ENCODE results near the gene CMBL.
"Not testable (repeated sequence)": the region's sequence is repeated elsewhere in the genome, so short reads cannot be mapped to it uniquely, and the experiment has no call there.

Gene CMBL

GRCh38 chr5:10293907-10294662 lies 13.6 kb downstream of the CMBL start:
- in situ Hi-C loops (cut with HindIII; ENCODE audit: low pct_ligation_motif_present, low pct_unique_long_range_greater_than_20kb, low sequenced_read_pairs) = no loop called here

GRCh38 chr5:10291692-10292339 lies 15.9 kb downstream of the CMBL start:
- in situ Hi-C loops (cut with HindIII; ENCODE audit: low pct_ligation_motif_present, low pct_unique_long_range_greater_than_20kb, low sequenced_read_pairs) = no loop called here
- DNase-seq = no peak

More at GRCh38 chr5:10293907-10294662, 13.6 kb downstream of the CMBL start:
- DNase-seq = no peak

- in situ Hi-C loops (cut with HindIII; ENCODE audit: low pct_ligation_motif_present, low pct_unique_long_range_greater_than_20kb, low sequenced_read_pairs) = no loop called here
- DNase-seq = no peak
Observed at GRCh38 chr5:10290438-10290837, 17.3 kb downstream of the CMBL start.

- in situ Hi-C loops (cut with HindIII; ENCODE audit: low pct_ligation_motif_present, low pct_unique_long_range_greater_than_20kb, low sequenced_read_pairs) = no loop called here
- DNase-seq = no peak
Observed at GRCh38 chr5:10289991-10290390, 17.7 kb downstream of the CMBL start.

GRCh38 chr5:10289353-10289752 lies 18.3 kb downstream of the CMBL start:
- DNase-seq = no peak
- in situ Hi-C loops (cut with HindIII; ENCODE audit: low pct_ligation_motif_present, low pct_unique_long_range_greater_than_20kb, low sequenced_read_pairs) = no loop called here

GRCh38 chr5:10288592-10289219 lies 19.0 kb downstream of the CMBL start:
- DNase-seq = peak; percentile 68
- in situ Hi-C loops (cut with HindIII; ENCODE audit: low pct_ligation_motif_present, low pct_unique_long_range_greater_than_20kb, low sequenced_read_pairs) = no loop called here

- in situ Hi-C loops (cut with HindIII; ENCODE audit: low pct_ligation_motif_present, low pct_unique_long_range_greater_than_20kb, low sequenced_read_pairs) = no loop called here
Observed at GRCh38 chr5:10286862-10287227, 20.9 kb downstream of the CMBL start.

GRCh38 chr5:10286162-10286861 lies 21.4 kb downstream of the CMBL start:
- no peak for DNase-seq
- in situ Hi-C loops (cut with HindIII; ENCODE audit: low pct_ligation_motif_present, low pct_unique_long_range_greater_than_20kb, low sequenced_read_pairs) = no loop called here

More at GRCh38 chr5:10286862-10287227, 20.9 kb downstream of the CMBL start:
- DNase-seq = no peak

GRCh38 chr5:10285362-10285761 lies 22.3 kb downstream of the CMBL start:
- in situ Hi-C loops (cut with HindIII; ENCODE audit: low pct_ligation_motif_present, low pct_unique_long_range_greater_than_20kb, low sequenced_read_pairs) = not testable (repeated sequence)

GRCh38 chr5:10283927-10284635 lies 23.6 kb downstream of the CMBL start:
- in situ Hi-C loops (cut with HindIII; ENCODE audit: low pct_ligation_motif_present, low pct_unique_long_range_greater_than_20kb, low sequenced_read_pairs) = no loop called here
- DNase-seq = peak; percentile 64

More at GRCh38 chr5:10285362-10285761, 22.3 kb downstream of the CMBL start:
- DNase-seq = not testable (repeated sequence)

- in situ Hi-C loops (cut with HindIII; ENCODE audit: low pct_ligation_motif_present, low pct_unique_long_range_greater_than_20kb, low sequenced_read_pairs) = no loop called here
- DNase-seq = no peak
Observed at GRCh38 chr5:10279925-10280720, 27.6 kb downstream of the CMBL start.

GRCh38 chr5:10279328-10279727 lies 28.4 kb downstream of the CMBL start:
- no peak for DNase-seq
- in situ Hi-C loops (cut with HindIII; ENCODE audit: low pct_ligation_motif_present, low pct_unique_long_range_greater_than_20kb, low sequenced_read_pairs) = no loop called here

- in situ Hi-C loops (cut with HindIII; ENCODE audit: low pct_ligation_motif_present, low pct_unique_long_range_greater_than_20kb, low sequenced_read_pairs) = no loop called here
- no peak for DNase-seq
Observed at GRCh38 chr5:10278658-10279279, 28.9 kb downstream of the CMBL start.

GRCh38 chr5:10277773-10278630 lies 29.7 kb downstream of the CMBL start:
- DNase-seq = no peak
- in situ Hi-C loops (cut with HindIII; ENCODE audit: low pct_ligation_motif_present, low pct_unique_long_range_greater_than_20kb, low sequenced_read_pairs) = no loop called here

- no peak for DNase-seq
- in situ Hi-C loops (cut with HindIII; ENCODE audit: low pct_ligation_motif_present, low pct_unique_long_range_greater_than_20kb, low sequenced_read_pairs) = no loop called here
Observed at GRCh38 chr5:10276691-10277090, 31.0 kb downstream of the CMBL start.

- in situ Hi-C loops (cut with HindIII; ENCODE audit: low pct_ligation_motif_present, low pct_unique_long_range_greater_than_20kb, low sequenced_read_pairs) = no loop called here
- DNase-seq = no peak
Observed at GRCh38 chr5:10275991-10276390, 31.7 kb downstream of the CMBL start.

- DNase-seq = no peak
- in situ Hi-C loops (cut with HindIII; ENCODE audit: low pct_ligation_motif_present, low pct_unique_long_range_greater_than_20kb, low sequenced_read_pairs) = no loop called here
Observed at GRCh38 chr5:10275460-10275859, 32.2 kb downstream of the CMBL start.

Data from ACHN (cell line).